COR-L47 (cell line): ENCODE measurements around the gene TRIM34.
"Not testable (repeated sequence)": the region's sequence is repeated elsewhere in the genome, so short reads cannot be mapped to it uniquely, and the experiment has no call there.

ENCODE experiments used
- DNase-seq: peaks from one replicate; lab custom pipeline; 2025; lab: John Stamatoyannopoulos, UW

The TRIM34 gene

DNA sequence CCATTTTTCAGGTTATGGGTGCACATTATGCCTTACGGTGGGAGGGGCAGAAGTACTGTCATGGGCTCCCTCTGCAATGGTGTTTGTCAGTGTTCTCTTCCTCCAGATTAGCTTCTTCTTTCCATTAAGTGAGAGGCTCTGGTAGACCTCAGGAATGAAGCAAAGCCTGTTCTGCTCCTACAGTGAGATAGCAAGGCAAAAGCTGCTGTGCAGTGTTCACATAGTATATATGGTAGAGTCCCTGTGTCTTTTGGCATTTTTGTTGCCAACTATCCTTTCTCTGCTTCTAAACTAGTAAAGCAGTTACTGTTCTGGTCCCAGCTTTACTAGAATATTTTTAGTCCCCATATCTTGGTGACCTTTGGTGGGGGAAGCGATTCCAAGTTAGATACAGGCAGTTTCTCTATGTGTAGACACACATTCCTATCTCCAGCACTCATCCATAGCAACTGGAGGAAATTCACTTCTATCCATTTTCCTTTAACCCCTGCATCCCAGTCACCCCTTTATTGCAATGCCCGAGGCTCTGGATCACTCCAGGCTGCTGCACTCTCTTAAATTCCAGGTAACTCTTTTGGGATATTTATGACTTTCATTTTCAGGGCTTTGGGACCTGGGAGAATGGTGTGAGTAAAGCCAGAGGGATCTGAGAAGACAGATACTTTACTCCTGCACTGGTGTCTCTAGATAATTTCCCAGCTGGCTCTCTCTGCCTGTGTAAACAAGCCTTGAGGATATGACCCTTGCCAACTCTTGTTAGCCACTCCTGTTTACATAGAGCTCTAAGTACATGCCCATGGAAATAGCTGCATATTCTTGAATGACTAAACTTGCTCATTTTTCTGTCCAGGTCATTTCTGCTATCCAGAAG, 3.9 kb upstream of the TRIM34 start:
- no peak for DNase-seq

DNA sequence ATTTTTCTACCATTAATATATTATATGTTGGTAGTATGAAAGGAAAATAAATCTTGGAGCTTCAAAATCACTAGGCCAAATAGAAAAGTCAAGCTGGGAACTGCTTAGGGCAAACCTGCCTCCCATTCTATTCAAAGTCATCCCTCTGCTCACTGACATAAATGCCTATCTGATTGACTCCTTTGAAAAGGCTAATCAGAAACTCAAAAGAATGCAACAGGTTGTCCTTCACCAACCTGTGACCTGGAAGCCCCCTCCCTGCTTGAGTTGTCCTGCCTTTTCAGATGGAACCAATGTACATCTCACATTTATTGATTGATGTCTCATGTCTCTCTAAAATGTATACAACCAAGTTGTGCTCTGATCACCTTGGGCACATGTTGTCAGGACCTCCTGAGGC, 3.2 kb upstream of the TRIM34 start:
- no peak for DNase-seq

DNA sequence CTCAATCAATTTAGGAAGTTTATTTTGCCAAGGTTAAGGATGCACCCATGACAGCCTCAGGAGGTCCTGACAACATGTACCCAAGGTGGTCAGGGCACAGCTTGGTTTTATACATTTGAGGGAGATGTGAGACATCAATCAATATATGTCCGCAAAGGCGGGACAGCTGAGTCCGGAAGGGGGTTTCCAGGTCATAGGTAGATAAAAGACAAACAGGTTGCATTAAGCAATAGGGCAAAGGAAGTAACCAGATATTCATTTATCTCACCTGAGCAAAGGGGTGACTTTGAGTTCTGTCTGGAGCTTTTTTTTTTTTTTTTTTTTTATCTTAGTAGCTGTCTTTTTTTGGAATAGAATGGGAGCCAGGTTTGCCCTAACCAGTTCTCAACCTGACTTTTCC, 2.0 kb upstream of the TRIM34 start:
- no peak for DNase-seq

DNA sequence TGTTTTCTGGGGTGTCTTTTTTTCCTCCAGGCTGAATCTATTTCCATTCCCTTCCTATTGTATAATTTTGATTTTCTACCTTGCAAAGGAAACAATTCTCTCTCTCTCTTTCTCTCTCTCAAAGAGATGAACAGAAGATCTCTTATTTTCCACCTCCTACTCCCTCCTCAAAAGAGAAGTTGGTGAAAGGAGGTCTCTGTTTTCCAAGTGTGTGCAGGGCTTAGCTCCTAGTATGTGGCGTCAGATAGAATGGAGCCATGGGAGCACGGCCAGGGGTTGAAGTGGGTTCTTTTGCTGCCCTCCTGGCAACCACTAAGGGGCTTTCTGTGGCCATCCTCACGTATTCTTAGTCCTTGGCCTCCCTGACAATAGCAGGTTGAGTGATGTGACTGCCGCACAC, 480 bp downstream of the TRIM34 start:
- DNase-seq: no peak

DNA sequence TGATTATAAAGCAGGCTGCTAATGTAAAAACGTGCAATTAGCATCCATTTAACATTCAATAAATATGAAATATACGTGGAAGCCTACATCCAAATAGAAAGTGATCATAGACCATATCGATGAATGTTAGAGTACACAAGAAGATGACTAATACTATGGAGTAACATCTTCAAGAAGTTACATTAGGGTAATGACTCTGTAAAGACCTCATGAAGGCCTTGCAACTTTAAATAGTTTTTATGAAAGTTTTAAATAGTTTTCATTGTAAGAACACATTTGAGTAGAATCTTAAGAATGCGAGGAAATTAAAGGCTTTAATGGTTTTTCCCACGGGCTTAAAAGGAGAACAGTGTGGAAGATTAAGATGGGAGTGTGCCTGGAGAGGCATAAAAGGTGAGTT, 1.4 kb downstream of the TRIM34 start:
- DNase-seq: no peak

DNA sequence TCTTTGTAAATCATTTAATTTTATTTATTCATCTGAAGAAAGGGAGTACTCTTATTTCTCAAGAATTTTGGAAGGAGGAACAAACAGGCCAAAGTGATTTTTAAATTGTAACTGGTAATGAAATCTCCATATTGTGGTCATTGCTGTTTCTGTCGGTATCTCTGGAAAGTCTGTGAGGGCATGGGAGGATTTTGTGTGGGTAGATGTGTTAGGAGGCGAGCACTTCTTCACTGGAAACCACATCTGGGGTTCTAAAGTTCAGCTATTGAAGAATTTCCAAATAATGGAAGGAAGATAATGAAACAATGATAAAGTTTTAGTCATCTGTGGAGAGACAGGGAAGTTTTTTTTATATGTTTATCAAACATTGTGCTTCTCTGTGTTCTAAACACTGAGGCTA, 6.6 kb downstream of the TRIM34 start:
- no peak for DNase-seq

DNA sequence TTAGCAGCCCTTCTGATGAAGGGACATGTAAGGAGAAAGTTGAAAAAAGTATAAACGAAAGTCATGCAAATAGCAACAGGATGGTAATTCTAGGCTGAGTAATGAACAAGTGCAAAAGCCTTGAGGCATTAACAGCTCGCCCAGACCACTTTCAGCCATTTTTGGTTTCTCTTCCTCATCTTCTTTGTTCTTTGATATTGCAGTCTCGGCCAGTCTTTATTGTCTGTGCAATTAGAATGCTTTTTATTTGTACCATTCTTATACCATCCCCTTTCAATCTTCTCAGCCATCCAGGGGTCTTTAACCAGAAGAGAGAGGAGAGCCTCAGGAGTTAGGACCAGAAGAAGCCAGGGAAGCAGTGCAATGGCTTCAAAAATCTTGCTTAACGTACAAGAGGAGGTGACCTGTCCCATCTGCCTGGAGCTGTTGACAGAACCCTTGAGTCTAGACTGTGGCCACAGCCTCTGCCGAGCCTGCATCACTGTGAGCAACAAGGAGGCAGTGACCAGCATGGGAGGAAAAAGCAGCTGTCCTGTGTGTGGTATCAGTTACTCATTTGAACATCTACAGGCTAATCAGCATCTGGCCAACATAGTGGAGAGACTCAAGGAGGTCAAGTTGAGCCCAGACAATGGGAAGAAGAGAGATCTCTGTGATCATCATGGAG, 7.3 kb downstream of the TRIM34 start:
- no peak for DNase-seq

DNA sequence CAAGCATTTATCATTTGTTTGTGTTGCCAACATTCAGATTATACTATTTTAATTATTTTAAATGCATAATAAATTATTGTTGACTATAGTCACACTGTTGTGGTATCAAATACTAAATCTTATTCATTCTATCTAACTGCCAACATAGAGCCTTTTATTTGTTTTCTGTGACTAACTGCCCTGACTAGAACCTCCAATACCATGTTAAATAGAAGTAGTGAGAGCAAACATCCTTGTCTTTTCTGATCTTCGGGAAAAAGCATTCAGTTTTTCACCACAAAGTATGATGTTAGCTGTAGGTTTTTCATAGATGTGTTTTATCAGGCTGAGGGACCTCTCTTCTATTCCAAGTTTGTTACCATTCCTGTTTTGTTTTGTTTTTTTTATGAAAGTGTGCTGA, 15.2 kb downstream of the TRIM34 start:
- DNase-seq: no peak

DNA sequence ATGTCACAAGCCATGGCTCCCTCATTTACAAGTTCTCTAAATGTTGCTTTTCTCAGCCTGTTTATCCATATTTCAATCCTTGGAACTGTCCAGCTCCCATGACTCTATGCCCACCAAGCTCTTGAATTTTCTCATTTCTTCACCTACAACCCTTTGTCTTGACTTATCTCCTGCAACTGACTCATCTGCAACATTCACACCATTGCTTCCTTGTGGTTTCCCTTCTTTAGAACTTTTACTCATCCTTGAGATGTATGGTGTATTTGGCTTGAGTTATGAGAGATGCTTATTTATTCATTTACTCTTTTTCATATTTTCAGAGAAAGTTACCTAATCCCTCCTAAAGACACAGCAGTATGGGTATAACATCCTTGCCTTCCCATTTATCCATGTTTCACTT, 18.8 kb downstream of the TRIM34 start:
- DNase-seq: no peak

DNA sequence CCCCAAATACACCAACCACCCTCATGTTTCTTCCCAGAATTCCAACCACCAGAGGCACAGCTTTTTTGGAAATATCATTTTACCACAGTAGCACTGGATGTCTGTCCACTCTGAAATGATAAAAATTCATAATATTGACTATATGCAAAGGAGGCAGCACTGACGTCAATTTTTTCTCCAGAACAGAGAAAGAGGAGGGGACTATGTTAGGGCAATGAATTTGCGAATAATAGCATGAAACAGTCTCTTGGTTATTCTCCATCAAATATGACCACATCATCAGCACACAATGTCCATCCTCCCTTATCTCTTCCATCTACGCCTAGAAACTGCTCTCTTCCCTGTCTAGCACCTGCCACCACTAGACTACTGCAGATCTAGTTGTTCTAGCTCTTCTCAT, 21.3 kb downstream of the TRIM34 start:
- no peak for DNase-seq

DNA sequence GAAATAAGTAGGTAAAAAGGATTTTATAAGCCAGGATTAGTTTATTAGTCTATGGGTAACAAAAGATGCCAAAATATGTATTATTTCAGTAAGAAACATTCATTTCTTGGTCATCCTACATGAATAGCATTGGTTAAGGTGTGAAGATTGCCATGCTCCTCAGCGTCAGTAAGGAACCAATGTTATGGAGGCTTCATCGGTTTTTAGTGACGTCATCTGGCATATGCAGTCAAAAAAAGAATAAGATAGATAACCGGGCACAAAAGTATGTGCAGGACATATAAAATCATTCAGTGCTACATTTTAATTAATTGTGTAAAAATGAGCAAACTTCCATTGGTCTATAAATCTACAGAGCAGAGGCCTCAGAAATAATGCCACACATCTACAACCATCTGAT, 30.7 kb downstream of the TRIM34 start:
- DNase-seq: no peak

DNA sequence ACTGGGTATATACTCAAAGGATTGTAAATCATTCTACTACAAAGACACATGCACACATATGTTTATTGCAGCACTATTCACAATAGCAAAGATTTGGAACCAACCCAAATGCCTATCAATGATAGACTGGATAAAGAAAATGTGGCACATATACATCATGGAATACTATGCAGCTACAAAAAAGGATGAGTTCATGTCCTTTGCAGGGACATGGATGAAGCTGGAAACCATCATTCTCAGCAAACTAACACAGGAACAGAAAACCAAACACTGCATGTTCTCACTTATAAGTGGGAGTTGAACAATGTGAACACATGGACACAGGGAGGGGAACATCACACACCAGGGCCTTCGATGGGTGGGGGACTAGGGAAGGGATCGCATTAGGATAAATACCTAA, 32.2 kb downstream of the TRIM34 start:
- not testable (repeated sequence) for DNase-seq

DNA sequence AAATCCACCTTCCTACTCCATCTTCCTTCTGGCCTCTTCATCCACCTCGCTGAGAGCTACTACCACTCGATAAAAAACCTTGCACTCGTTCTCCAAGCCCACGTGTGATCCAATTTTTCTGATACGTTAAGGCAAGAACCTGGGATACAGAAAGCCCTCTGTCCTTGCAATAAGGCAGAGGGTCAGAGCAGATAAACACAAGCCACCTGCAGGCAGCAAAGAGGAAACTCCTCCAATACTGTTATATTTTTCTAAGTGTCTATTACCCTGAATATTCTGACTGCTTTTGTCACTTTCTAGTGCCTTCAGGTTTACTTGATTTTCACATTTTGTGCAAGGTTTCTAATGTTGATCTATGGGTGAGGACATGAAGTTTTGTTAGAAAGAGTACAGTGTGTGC, 33.5 kb downstream of the TRIM34 start:
- DNase-seq: no peak

DNA sequence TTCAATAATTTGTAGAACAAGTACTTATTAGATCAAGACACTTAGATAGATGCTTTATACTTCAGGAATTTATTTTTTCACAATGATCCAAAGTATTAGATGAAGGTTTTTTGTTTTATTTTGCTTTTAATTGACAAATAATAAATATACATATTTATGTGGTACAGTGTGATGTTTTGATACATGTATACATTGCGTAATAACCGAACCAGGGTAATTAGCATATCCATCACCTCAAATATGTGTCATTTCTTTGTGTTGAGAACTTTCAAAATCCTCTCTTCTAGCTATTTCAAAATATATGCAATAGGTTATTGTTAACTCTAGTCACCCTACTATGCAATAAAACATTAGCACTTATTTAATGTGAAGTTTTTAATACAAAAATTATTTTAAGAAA, 38.7 kb downstream of the TRIM34 start:
- no peak for DNase-seq

DNA sequence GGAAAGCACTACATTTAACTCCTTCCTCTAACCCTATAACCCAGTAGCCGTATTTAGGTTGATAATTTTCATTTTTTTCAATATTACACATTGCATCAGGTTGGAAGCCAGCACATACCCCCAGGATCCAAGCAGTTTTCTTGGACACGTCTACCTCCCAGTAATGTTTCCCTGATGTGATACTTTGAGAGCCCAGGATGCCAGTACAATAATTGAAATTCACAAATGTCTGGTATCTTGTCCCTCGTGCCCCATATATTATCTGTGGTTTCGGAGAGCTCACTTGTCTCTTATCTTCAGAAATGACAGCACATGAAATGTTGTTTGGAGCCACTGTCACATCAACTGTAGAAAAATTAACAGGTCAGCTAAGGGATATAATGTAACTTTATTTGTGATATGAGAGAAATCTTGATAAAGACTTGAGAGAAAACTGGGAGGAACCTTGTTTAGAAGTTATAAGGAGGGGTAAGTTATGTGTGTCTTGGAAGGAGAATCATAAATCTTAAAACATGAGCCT, 40.3 kb downstream of the TRIM34 start:
- DNase-seq: no peak

DNA sequence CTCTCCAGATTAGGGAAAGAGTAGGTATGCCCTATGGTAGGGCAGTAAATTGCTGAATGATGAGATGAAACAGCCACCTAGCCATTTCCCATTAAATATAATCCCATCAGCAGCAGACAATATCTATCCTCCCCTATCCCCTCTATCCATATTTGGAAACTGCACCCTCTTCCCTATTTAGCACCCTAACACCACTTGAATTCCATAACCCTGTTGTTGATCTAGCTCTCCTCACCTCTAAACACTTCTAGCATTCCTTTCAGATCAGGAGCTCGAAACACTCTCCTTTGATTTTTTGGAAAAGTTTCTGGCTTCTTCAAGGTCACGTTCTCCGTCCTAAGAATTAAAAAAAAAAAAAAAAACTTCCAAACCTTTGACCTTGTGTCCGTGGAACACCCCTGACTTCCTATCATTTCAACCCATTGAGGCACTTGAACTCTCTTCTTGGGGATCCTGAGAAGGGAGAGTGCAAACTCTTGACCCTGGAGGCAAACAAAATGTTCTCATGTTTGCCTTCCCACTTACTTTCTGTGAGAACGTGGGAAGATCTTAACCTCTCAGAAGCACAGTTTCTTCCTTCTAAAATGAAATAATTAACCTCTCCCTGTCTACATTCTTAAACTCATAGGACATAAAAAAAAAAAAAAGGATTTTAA, 41.1 kb downstream of the TRIM34 start:
- no peak for DNase-seq

DNA sequence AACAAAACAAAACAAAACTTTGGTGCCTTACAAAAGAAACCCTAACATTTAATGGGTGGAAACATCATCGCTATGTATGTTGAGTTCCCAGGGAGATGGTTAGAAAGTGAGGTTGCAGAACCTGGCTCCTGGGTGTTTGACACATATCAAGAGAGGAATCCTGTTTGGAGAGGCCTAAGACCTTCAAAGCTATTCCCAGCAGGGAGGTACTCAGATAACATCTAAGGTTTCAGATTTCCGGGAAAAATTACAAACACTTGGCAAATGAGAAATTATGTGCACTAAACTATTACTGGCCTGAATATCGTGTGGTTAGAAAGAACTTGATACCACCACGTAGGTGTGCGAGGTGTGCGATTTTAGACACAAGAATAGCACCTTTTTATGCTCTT, 41.6 kb downstream of the TRIM34 start:
- DNase-seq: no peak

DNA sequence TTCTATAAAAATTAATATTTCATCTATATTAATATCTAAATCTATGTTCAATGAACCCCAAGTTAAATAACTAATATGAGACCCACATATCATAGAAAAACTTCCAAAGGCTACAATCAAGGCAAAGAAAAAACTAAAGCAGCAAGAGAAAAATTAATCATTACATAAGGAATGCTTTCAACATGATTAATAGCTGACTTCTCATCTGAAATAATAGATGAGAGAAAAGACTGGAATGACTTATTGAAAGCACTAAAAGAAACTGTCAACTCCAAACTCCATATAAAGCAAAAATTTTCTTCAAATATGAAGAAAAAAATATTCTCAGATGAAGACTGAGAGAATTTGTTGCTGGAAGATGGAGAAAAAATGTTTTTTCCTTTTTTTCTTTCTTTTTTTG, 47.0 kb downstream of the TRIM34 start:
- DNase-seq: no peak

DNA sequence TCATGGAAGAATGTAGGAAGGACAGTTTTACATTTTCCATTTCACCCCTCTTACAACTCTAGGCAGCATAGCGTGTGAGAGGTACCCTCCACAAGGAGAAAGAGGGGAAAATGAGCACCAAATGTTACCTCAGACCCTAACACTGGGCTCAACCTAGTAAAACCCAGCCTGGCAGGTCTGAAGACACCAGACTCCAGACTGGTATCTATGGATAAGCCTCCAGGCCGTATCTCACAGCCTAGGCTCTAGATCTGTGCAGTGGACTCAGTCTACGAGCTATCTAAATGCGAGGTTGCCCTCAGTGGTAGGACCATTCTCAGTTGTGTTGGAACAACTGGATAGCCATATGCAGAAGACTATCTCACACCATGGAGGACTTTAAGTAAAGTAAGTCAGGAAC, 49.6 kb downstream of the TRIM34 start:
- no peak for DNase-seq

DNA sequence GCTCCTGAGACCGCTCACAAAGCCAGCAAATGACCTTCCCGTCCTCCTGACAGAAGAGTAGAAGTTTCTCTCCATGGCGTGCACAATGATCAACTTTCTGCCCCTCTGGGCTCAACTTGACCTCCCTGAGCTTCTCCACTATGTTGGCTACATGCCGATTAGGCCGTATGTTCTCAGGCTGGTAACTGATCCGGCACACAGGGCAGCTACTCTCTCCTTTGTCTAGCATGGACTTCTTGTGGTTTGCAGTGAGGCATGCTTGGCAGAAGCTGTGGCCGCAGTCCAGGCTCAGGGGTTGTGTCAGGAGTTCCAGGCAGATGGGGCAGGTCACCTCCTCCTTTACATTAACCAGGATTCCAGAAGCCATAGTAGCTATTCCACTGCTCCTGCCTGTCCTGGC, 55.0 kb downstream of the TRIM34 start:
- DNase-seq: no peak

DNA sequence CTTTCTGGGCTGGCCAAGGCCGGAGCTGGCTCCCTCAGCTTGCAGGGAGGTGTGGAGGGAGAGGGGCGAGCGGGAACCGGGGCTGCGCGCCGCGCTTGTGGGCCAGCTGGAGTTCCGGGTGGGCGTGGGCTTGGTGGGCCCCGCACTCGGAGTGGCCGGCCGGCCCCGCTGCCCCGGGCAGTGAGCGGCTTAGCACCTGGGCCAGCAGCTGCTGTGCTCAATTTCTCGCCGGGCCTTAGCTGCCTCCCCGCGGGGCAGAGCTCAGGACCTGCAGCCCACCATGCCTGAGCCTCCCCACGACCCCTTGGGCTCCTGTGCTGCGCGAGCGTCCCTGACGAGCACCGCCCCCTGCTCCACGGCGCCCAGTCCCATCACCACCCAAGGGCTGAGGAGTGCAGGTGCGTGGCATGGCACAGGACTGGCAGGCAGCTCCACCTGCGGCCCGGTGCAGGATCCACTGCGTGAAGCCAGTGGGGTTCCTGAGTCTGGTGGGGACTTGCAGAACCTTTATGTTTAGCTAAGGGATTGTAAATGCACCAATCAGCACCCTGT, 58.2 kb downstream of the TRIM34 start:
- not testable (repeated sequence) for DNase-seq

DNA sequence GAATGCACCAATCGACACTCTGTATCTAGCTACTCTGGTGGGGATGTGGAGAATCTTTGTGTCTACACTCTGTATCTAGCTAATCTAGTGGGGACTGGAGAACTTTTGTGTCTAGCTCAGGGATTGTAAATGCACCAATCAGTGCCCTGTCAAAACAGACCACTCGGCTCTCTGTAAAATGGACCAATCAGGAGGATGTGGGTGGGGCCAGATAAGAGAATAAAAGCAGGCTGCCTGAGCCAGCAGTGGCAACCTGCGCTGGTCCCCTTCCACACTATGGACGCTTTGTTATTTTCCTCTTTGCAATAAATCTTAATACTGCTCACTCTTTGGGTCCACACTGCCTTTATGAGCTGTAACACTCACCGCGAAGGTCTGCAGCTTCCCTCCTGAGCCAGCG, 58.8 kb downstream of the TRIM34 start:
- not testable (repeated sequence) for DNase-seq
